ENCODE measurements around the gene SYT9.

DNA sequence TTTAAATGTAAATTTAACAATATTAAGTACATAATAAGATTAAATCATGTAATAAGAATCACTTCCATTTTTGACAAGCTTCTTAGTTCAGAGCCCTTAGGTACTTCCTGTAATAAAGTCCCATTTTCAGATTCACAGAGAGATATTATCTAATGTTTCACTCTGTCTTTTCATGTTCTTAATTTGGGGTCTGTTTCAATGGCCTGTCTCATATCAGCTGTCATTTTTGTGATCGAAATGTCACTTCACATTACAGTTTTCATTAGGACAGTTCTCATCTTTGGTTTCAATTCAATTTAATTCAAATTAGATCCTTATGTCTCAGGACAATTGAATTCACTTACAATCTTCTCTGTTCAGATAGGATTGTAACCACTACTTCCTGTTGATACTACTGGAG lies 211.0 kb downstream of the SYT9 start:
- peak; percentile 35; the same call in 1 of the 2 replicates for TF ChIP-seq GATA2 (IDR thresholded peaks at IDR 0.05; ENCODE audit: low read depth, low read length)
- TF ChIP-seq GATA3 (IDR thresholded peaks at IDR 0.05; ENCODE audit: low read depth, low read length): peak; percentile 62
